Activated T-cell treated with anti-CD3 and anti-CD28 coated beads, Interleukin-2, amount 50 U/mL, for 72 hours (primary cell): ENCODE data around the gene ADIPOR1. TPM values are rescaled to one million over a fixed set of nuclear protein-coding genes. Genes with fewer than 3 reads are reported as not detected.
"Not testable (repeated sequence)": the region's sequence is repeated elsewhere in the genome, so short reads cannot be mapped to it uniquely, and the experiment has no call there.

Source experiments
- ATAC-seq, 2 donors: fragments of 150-1000 bp; cut with Tn5 transposase; replicated peaks in 1 of 2; 2 replicates each; pipeline ENCODE4 v1.10.0; 2021; ENCODE audit warnings: moderate library complexity in 2 of 2, mild to moderate bottlenecking in 1 of 2
- DNase-seq, 2 donors: peaks; one replicate each; pipeline ENCODE4 v3.0.0; 2021 to 2022; ENCODE audit warnings: mixed read lengths in 1 of 2
- H3K27ac Mint-ChIP-seq: one replicate; pipeline ENCODE4 v1.8.0; 2022; ENCODE audit warnings: mild to moderate bottlenecking, moderate library complexity, mixed read lengths
- H3K27me3 Mint-ChIP-seq: one replicate; pipeline ENCODE4 v1.8.0; 2022; ENCODE audit warnings: low read depth, mixed read lengths
- H3K36me3 Mint-ChIP-seq, 2 donors: one replicate each; pipeline ENCODE4 v1.8.0; 2022; ENCODE audit warnings: mixed read lengths in 2 of 2, mild to moderate bottlenecking in 1 of 2; ENCODE audit not compliant: insufficient read depth in 2 of 2
- H3K4me1 Mint-ChIP-seq: one replicate; pipeline ENCODE4 v1.8.0; 2022; ENCODE audit warnings: low read depth, mixed read lengths
- H3K4me3 Mint-ChIP-seq, 2 donors: one replicate each; pipeline ENCODE4 v1.8.0; 2022; ENCODE audit warnings: mild to moderate bottlenecking in 2 of 2, mixed read lengths in 2 of 2, moderate library complexity in 2 of 2
- H3K9me3 Mint-ChIP-seq, 2 donors: one replicate each; pipeline ENCODE4 v1.8.0; 2022; ENCODE audit warnings: mixed read lengths in 2 of 2
- total RNA-seq, 2 donors: library from RNA; stranded (reverse); gene quantifications; one replicate each; pipeline ENCODE4 v1.2.3, GENCODE V29; 2022

Gene ADIPOR1
- total RNA-seq, 2 donors from 2014 or later, result 72.0 to 75.3 TPM

- no peaks in the 10 kb centered on the region for H3K9me3 Mint-ChIP-seq
- peaks cover 8 to 25% of the 10 kb centered on the region in 2 donors for H3K36me3 Mint-ChIP-seq
- H3K27ac Mint-ChIP-seq, result no peak overlapping the region
- peaks cover 5% of the 10 kb centered on the region for H3K4me1 Mint-ChIP-seq
- no peak overlapping the region for H3K4me3 Mint-ChIP-seq
- H3K27me3 Mint-ChIP-seq, result no peaks in the 10 kb centered on the region
- DNase-seq, result no peak
- no peak for ATAC-seq
Measured at GRCh38 chr1:202942426-202942825, 15.7 kb downstream of the ADIPOR1 start.

GRCh38 chr1:202941372-202941771 lies 16.7 kb downstream of the ADIPOR1 start:
- DNase-seq, result no peak
- H3K4me1 Mint-ChIP-seq, result peaks cover 5% of the 10 kb centered on the region
- no peak for ATAC-seq
- no peak overlapping the region for H3K27ac Mint-ChIP-seq
- peaks cover 8 to 21% of the 10 kb centered on the region in 2 donors for H3K36me3 Mint-ChIP-seq
- no peaks in the 10 kb centered on the region for H3K27me3 Mint-ChIP-seq
- H3K9me3 Mint-ChIP-seq, result no peaks in the 10 kb centered on the region
- no peak overlapping the region for H3K4me3 Mint-ChIP-seq

GRCh38 chr1:202940561-202940960 lies 17.6 kb downstream of the ADIPOR1 start:
- Mint-ChIP-seq H3K36me3 (peaks cover 6 to 21% of the 10 kb centered on the region in 2 donors), H3K9me3 (no peaks in the 10 kb centered on the region), H3K4me3 (no peak overlapping the region), H3K4me1 (peaks cover 5% of the 10 kb centered on the region), H3K27me3 (no peaks in the 10 kb centered on the region), H3K27ac (no peak overlapping the region)
- ATAC-seq, result no peak
- no peak for DNase-seq

GRCh38 chr1:202938287-202938925 lies 19.7 kb downstream of the ADIPOR1 start:
- peaks cover 1 to 10% of the 10 kb centered on the region in 2 donors for H3K36me3 Mint-ChIP-seq
- peaks cover 5% of the 10 kb centered on the region for H3K4me1 Mint-ChIP-seq
- no peak overlapping the region for H3K4me3 Mint-ChIP-seq
- no peaks in the 10 kb centered on the region for H3K9me3 Mint-ChIP-seq
- DNase-seq, result no peak
- no peak for ATAC-seq
- no peaks in the 10 kb centered on the region for H3K27me3 Mint-ChIP-seq
- H3K27ac Mint-ChIP-seq, result no peak overlapping the region

GRCh38 chr1:202936409-202936808 lies 21.7 kb downstream of the ADIPOR1 start:
- not testable (repeated sequence) for H3K27me3 Mint-ChIP-seq, H3K4me3 Mint-ChIP-seq, H3K4me1 Mint-ChIP-seq, ATAC-seq, DNase-seq, H3K36me3 Mint-ChIP-seq, H3K9me3 Mint-ChIP-seq, H3K27ac Mint-ChIP-seq

GRCh38 chr1:202935844-202936243 lies 22.3 kb downstream of the ADIPOR1 start:
- Mint-ChIP-seq H3K27ac (no peak overlapping the region), H3K4me3 (no peak overlapping the region), H3K36me3 (peaks cover 0 to 1% of the 10 kb centered on the region in 2 donors), H3K27me3 (no peaks in the 10 kb centered on the region), H3K9me3 (peaks cover 0 to 4% of the 10 kb centered on the region in 2 donors), H3K4me1 (peaks cover 5% of the 10 kb centered on the region)
- no peak for DNase-seq
- no peak for ATAC-seq

- H3K4me3 Mint-ChIP-seq, result no peak overlapping the region
- ATAC-seq (no peak), DNase-seq (no peak)
- H3K36me3 Mint-ChIP-seq, result no peaks in the 10 kb centered on the region
- no peaks in the 10 kb centered on the region for H3K27me3 Mint-ChIP-seq
- H3K4me1 Mint-ChIP-seq, result peaks cover 5% of the 10 kb centered on the region
- H3K9me3 Mint-ChIP-seq, result peaks cover 0 to 4% of the 10 kb centered on the region in 2 donors
- H3K27ac Mint-ChIP-seq, result no peak overlapping the region
Measured at GRCh38 chr1:202934755-202935154, 23.4 kb downstream of the ADIPOR1 start.

- Mint-ChIP-seq H3K27ac (no peak overlapping the region), H3K9me3 (peaks cover 0 to 4% of the 10 kb centered on the region in 2 donors), H3K4me1 (peaks cover 5% of the 10 kb centered on the region), H3K36me3 (no peaks in the 10 kb centered on the region), H3K27me3 (peaks cover 5% of the 10 kb centered on the region), H3K4me3 (no peak overlapping the region)
- ATAC-seq, result no peak
- DNase-seq, result no peak
Measured at GRCh38 chr1:202932476-202932875, 25.6 kb downstream of the ADIPOR1 start.

- ATAC-seq, result peak; percentile 97 to 98
Measured at GRCh38 chr1:202926581-202927491, 31.3 kb downstream of the ADIPOR1 start, which contains the start of gene KLHL12. KLHL12 (minus strand) TSS chr1:202927234; CDS start chr1:202925162, 2,072 bp downstream.

GRCh38 chr1:202923533-202923932 lies 34.6 kb downstream of the ADIPOR1 start:
- peak overlapping the region; percentile 44 for H3K27ac Mint-ChIP-seq

More at GRCh38 chr1:202926581-202927491, 31.3 kb downstream of the ADIPOR1 start, which contains the start of gene KLHL12:
- H3K4me1 Mint-ChIP-seq, result peaks cover 33% of the 10 kb centered on the region
- peak; percentile 95 to 96 for DNase-seq
- H3K9me3 Mint-ChIP-seq, result no peaks in the 10 kb centered on the region
- peak within 1 kb of the TSS; percentile 91 for H3K27ac Mint-ChIP-seq
- H3K27me3 Mint-ChIP-seq, result peaks cover 5% of the 10 kb centered on the region
- H3K36me3 Mint-ChIP-seq, result peaks cover 0 to 5% of the 10 kb centered on the region in 2 donors
- peak within 1 kb of the TSS; percentile 87 to 93 for H3K4me3 Mint-ChIP-seq

GRCh38 chr1:202919615-202920014 lies 38.5 kb downstream of the ADIPOR1 start:
- peaks cover 0 to 17% of the 10 kb centered on the region in 2 donors for H3K36me3 Mint-ChIP-seq

More at GRCh38 chr1:202923533-202923932, 34.6 kb downstream of the ADIPOR1 start:
- ATAC-seq (no peak), DNase-seq (no peak)
- H3K27me3 Mint-ChIP-seq, result no peaks in the 10 kb centered on the region
- no peaks in the 10 kb centered on the region for H3K9me3 Mint-ChIP-seq
- peak overlapping the region; percentile 22 for H3K4me3 Mint-ChIP-seq
- H3K36me3 Mint-ChIP-seq, result peaks cover 0 to 8% of the 10 kb centered on the region in 2 donors
- peaks cover 33% of the 10 kb centered on the region for H3K4me1 Mint-ChIP-seq

GRCh38 chr1:202915146-202915545 lies 43.0 kb downstream of the ADIPOR1 start:
- no peak for ATAC-seq
- peaks cover 10 to 30% of the 10 kb centered on the region in 2 donors for H3K36me3 Mint-ChIP-seq
- peaks cover 17% of the 10 kb centered on the region for H3K4me1 Mint-ChIP-seq
- H3K27me3 Mint-ChIP-seq, result no peaks in the 10 kb centered on the region
- H3K9me3 Mint-ChIP-seq, result no peaks in the 10 kb centered on the region
- no peak overlapping the region for H3K27ac Mint-ChIP-seq
- no peak for DNase-seq
- no peak overlapping the region for H3K4me3 Mint-ChIP-seq

More at GRCh38 chr1:202919615-202920014, 38.5 kb downstream of the ADIPOR1 start:
- DNase-seq (no peak), ATAC-seq (no peak)
- H3K9me3 Mint-ChIP-seq, result no peaks in the 10 kb centered on the region
- no peak overlapping the region for H3K4me3 Mint-ChIP-seq
- H3K27me3 Mint-ChIP-seq, result no peaks in the 10 kb centered on the region
- H3K27ac Mint-ChIP-seq, result no peak overlapping the region
- H3K4me1 Mint-ChIP-seq, result peaks cover 16% of the 10 kb centered on the region

- H3K4me1 Mint-ChIP-seq, result peaks cover 17% of the 10 kb centered on the region
- not testable (repeated sequence) for H3K9me3 Mint-ChIP-seq, ATAC-seq, H3K4me3 Mint-ChIP-seq, H3K27me3 Mint-ChIP-seq, DNase-seq
- peak overlapping the region; percentile 32 for H3K27ac Mint-ChIP-seq
- H3K36me3 Mint-ChIP-seq, result peaks cover 12 to 26% of the 10 kb centered on the region in 2 donors
Measured at GRCh38 chr1:202912476-202912875, 45.6 kb downstream of the ADIPOR1 start.
